ENCODE measurements around the gene KLHL26.
A peak's percentile ranks its signal among the peaks of the same experiment; 100 is the strongest.
"Not testable (repeated sequence)": the region's sequence is repeated elsewhere in the genome, so short reads cannot be mapped to it uniquely, and the experiment has no call there.

The KLHL26 gene

DNA sequence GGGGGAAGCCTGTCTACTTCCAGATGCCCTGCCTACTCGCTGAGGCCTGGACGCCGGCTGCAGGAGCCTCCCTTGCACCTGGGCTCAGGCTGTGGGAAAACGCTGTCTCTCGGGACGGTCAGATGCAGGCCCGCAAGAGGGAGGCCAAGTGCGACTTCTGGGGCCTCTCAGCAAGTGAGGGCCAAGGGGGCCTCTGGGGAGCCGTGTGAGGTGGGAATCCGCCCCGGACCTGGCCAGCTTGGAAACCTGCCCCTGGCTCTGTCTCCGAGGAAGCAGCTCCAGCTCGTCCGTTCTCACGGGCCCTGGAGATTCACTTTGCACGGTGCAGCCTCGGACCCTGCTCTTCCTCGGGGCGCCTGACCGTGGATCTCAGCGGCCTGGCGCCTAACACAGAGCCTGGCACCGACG, 35.2 kb downstream of the KLHL26 start:
- peaks cover 21% of the 10 kb centered on the region for H3K36me3 ChIP-seq (ENCODE audit: insufficient read depth, low read length)
- H3K27ac ChIP-seq (ENCODE audit: low read depth, low read length): peak overlapping the region; percentile 4
- no peak overlapping the region for H3K9ac ChIP-seq (ENCODE audit: low read length)

DNA sequence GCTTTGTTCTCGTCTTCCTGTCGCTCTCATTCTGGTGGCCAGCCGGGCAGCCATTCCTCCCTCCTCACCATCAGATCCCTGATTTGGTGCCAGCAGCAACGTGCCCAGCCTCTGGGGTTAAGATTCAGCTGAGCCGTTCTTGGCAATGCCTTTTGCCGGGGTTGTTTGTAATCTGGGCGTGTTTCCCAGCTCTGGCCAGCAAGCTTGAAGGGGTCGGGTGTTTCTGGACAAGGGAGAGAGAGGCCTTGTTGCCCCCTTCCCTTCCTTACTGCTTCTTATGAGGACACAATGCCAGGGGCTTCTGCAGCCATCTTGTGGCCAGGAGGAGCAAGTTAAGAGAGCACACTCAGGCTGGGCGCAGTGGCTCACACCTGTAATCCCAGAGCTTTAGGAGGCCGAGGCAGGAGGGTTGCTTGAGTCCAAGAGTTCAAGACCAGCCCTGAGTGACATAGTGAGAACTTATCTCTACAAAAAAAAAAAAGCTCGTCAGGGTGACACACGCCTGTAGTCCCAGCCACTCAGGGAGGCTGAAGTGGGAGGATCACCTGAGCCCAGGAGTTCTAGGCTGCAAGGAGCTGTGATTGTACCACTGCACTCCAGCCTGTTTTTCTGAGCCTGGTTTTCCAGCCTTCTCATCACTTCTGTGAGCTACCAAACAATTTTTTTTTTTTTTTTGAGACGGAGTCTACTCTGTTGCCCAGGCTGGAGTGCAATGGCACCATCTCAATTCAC, 35.9 kb downstream of the KLHL26 start:
- H3K9me3 ChIP-seq (ENCODE audit: low read length): no peaks in the 10 kb centered on the region
- H3K36me3 ChIP-seq (ENCODE audit: insufficient read depth, low read length): peaks cover 15% of the 10 kb centered on the region
- peaks cover 33% of the 10 kb centered on the region for H3K4me1 ChIP-seq (ENCODE audit: insufficient read depth, low read length)
- H3K4me3 ChIP-seq (ENCODE audit: low read depth in 1 of 2, low read length in 2 of 2): no peak overlapping the region
- H3K27ac ChIP-seq (ENCODE audit: low read depth, low read length): peak overlapping the region; percentile 4
- no peaks in the 10 kb centered on the region for H3K27me3 ChIP-seq (ENCODE audit: control insufficient read depth in 1 of 2, insufficient read depth in 2 of 2, low read length in 2 of 2)
- H3K9ac ChIP-seq (ENCODE audit: low read length): no peak overlapping the region

More for the DNA sequence above, 35.2 kb downstream of the KLHL26 start:
- Histone ChIP-seq H3K9me3 (ENCODE audit: low read length) (no peaks in the 10 kb centered on the region), H3K4me1 (ENCODE audit: insufficient read depth, low read length) (peaks cover 32% of the 10 kb centered on the region), H3K4me3 (ENCODE audit: low read depth in 1 of 2, low read length in 2 of 2) (no peak overlapping the region), H3K27me3 (ENCODE audit: control insufficient read depth in 1 of 2, insufficient read depth in 2 of 2, low read length in 2 of 2) (no peaks in the 10 kb centered on the region)

- no peaks in the 10 kb centered on the region for H3K9me3 ChIP-seq (ENCODE audit: low read length)
- peaks cover 2% of the 10 kb centered on the region for H3K36me3 ChIP-seq (ENCODE audit: insufficient read depth, low read length)
- no peak overlapping the region for H3K9ac ChIP-seq (ENCODE audit: low read length)
- no peak overlapping the region for H3K27ac ChIP-seq (ENCODE audit: low read depth, low read length)
- peaks cover 42% of the 10 kb centered on the region for H3K4me1 ChIP-seq (ENCODE audit: insufficient read depth, low read length)
- no peak overlapping the region for H3K4me3 ChIP-seq (ENCODE audit: low read depth in 1 of 2, low read length in 2 of 2)
- no peaks in the 10 kb centered on the region for H3K27me3 ChIP-seq (ENCODE audit: control insufficient read depth in 1 of 2, insufficient read depth in 2 of 2, low read length in 2 of 2)
These were observed 37.8 kb downstream of the KLHL26 start for GRCh38 chr19:18674616-18675015.

DNA sequence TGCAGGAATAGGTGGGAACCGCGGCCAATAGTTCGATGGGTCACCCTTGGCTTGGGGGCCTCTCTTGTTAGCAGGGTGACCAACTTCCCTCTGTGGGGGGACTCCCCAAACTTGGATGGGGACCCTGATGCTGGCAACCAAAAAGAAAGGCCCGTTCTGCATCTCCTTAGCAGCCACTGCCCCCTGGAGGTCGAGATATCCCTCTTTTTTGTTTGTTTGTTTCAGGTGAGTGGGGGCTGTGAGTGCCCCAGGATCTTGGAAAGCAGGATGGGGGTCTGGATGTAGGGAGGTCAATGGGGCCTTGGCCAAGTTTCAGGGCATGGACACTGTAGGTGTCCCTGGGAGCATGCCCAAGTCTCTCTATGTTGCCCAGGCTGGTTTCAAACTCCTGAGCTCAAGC, 39.0 kb downstream of the KLHL26 start:
- Histone ChIP-seq H3K9me3 (ENCODE audit: low read length) (no peaks in the 10 kb centered on the region), H3K36me3 (ENCODE audit: insufficient read depth, low read length) (no peaks in the 10 kb centered on the region), H3K27ac (ENCODE audit: low read depth, low read length) (peak overlapping the region; percentile 3), H3K4me1 (ENCODE audit: insufficient read depth, low read length) (peaks cover 42% of the 10 kb centered on the region), H3K4me3 (ENCODE audit: low read depth in 1 of 2, low read length in 2 of 2) (no peak overlapping the region), H3K27me3 (ENCODE audit: control insufficient read depth in 1 of 2, insufficient read depth in 2 of 2, low read length in 2 of 2) (no peaks in the 10 kb centered on the region), H3K9ac (ENCODE audit: low read length) (no peak overlapping the region)

DNA sequence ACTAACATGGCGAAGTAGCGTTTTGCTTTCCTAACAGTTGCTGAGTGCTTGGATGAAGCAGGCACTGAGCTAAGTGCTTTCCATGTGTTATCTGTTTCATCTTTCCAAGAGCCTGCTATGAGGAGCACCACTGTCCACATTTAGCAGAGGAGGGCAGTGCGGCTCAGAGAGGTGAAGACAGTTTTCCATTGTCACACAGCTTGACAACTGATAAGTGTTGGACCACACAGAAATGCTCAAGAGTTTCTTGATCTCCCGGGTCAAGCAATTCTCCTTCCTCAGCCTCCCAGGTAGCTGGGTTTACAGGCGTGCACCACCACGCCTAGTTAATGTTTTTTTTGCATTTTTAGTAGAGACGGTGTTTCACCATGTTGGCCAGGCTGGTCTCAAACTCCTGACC, 39.9 kb downstream of the KLHL26 start:
- Histone ChIP-seq H3K27ac (ENCODE audit: low read depth, low read length) (no peak overlapping the region), H3K36me3 (ENCODE audit: insufficient read depth, low read length) (no peaks in the 10 kb centered on the region), H3K9ac (ENCODE audit: low read length) (no peak overlapping the region), H3K9me3 (ENCODE audit: low read length) (no peaks in the 10 kb centered on the region), H3K27me3 (ENCODE audit: control insufficient read depth in 1 of 2, insufficient read depth in 2 of 2, low read length in 2 of 2) (no peaks in the 10 kb centered on the region), H3K4me1 (ENCODE audit: insufficient read depth, low read length) (peaks cover 41% of the 10 kb centered on the region), H3K4me3 (ENCODE audit: low read depth in 1 of 2, low read length in 2 of 2) (no peak overlapping the region)

DNA sequence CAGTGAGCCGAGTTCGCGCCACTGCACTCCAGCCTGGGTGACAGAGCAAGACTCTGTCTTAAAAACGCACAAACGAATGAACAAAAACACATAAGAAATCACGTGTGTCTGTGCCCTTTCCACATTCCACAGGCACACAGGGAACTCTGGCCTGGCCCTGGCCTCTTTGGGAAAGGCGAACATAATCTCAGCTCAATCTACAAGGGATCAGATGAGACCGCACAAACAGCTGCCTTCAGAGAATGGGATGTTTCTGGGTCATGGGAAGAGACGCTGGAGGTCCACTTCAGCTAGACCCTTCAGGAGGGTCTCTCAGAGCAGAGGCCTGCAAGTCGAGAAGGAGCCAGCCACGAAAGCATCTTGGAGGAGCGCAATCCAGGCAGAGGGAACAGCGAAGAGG, 40.3 kb downstream of the KLHL26 start:
- Histone ChIP-seq H3K27me3 (ENCODE audit: control insufficient read depth in 1 of 2, insufficient read depth in 2 of 2, low read length in 2 of 2) (no peaks in the 10 kb centered on the region), H3K9me3 (ENCODE audit: low read length) (no peaks in the 10 kb centered on the region), H3K4me1 (ENCODE audit: insufficient read depth, low read length) (peaks cover 36% of the 10 kb centered on the region), H3K27ac (ENCODE audit: low read depth, low read length) (no peak overlapping the region), H3K4me3 (ENCODE audit: low read depth in 1 of 2, low read length in 2 of 2) (no peak overlapping the region), H3K36me3 (ENCODE audit: insufficient read depth, low read length) (no peaks in the 10 kb centered on the region), H3K9ac (ENCODE audit: low read length) (no peak overlapping the region)

- H3K4me3 ChIP-seq (ENCODE audit: low read depth in 1 of 2, low read length in 2 of 2); H3K36me3 ChIP-seq (ENCODE audit: insufficient read depth, low read length); H3K9ac ChIP-seq (ENCODE audit: low read length); H3K27me3 ChIP-seq (ENCODE audit: control insufficient read depth in 1 of 2, insufficient read depth in 2 of 2, low read length in 2 of 2); H3K27ac ChIP-seq (ENCODE audit: low read depth, low read length); H3K9me3 ChIP-seq (ENCODE audit: low read length): not testable (repeated sequence)
- peaks cover 26% of the 10 kb centered on the region for H3K4me1 ChIP-seq (ENCODE audit: insufficient read depth, low read length)
These were observed 43.3 kb downstream of the KLHL26 start for GRCh38 chr19:18680148-18680547.

GRCh38 chr19:18682807-18683108, 45.9 kb downstream of the KLHL26 start:
- Histone ChIP-seq H3K27me3 (ENCODE audit: control insufficient read depth in 1 of 2, insufficient read depth in 2 of 2, low read length in 2 of 2) (no peaks in the 10 kb centered on the region), H3K27ac (ENCODE audit: low read depth, low read length) (no peak overlapping the region), H3K36me3 (ENCODE audit: insufficient read depth, low read length) (no peaks in the 10 kb centered on the region), H3K4me3 (ENCODE audit: low read depth in 1 of 2, low read length in 2 of 2) (peak overlapping the region; percentile 50 to 55), H3K9ac (ENCODE audit: low read length) (no peak overlapping the region), H3K4me1 (ENCODE audit: insufficient read depth, low read length) (peaks cover 25% of the 10 kb centered on the region), H3K9me3 (ENCODE audit: low read length) (no peaks in the 10 kb centered on the region)

GRCh38 chr19:18683109-18683957, 46.5 kb downstream of the KLHL26 start, which contains the start of gene CRTC1:
Gene CRTC1 (plus strand): TSS chr19:18683680. CDS start chr19:18683703, 23 bp downstream.
- peak within 1 kb of the TSS; percentile 50 to 68 for H3K4me3 ChIP-seq (ENCODE audit: low read depth in 1 of 2, low read length in 2 of 2)
- H3K9me3 ChIP-seq (ENCODE audit: low read length): no peaks in the 10 kb centered on the region
- H3K36me3 ChIP-seq (ENCODE audit: insufficient read depth, low read length): no peaks in the 10 kb centered on the region
- peaks cover 19% of the 10 kb centered on the region for H3K4me1 ChIP-seq (ENCODE audit: insufficient read depth, low read length)
- peak within 1 kb of the TSS; percentile 53 for H3K9ac ChIP-seq (ENCODE audit: low read length)
- no peaks in the 10 kb centered on the region for H3K27me3 ChIP-seq (ENCODE audit: control insufficient read depth in 1 of 2, insufficient read depth in 2 of 2, low read length in 2 of 2)
- H3K27ac ChIP-seq (ENCODE audit: low read depth, low read length): peak within 1 kb of the TSS; percentile 88

- no peaks in the 10 kb centered on the region for H3K9me3 ChIP-seq (ENCODE audit: low read length)
- H3K36me3 ChIP-seq (ENCODE audit: insufficient read depth, low read length): no peaks in the 10 kb centered on the region
- peak overlapping the region; percentile 19 for H3K27ac ChIP-seq (ENCODE audit: low read depth, low read length)
- H3K9ac ChIP-seq (ENCODE audit: low read length): peak overlapping the region; percentile 53
- H3K4me3 ChIP-seq (ENCODE audit: low read depth in 1 of 2, low read length in 2 of 2): peak overlapping the region; percentile 47 to 68
- no peaks in the 10 kb centered on the region for H3K27me3 ChIP-seq (ENCODE audit: control insufficient read depth in 1 of 2, insufficient read depth in 2 of 2, low read length in 2 of 2)
- peaks cover 16% of the 10 kb centered on the region for H3K4me1 ChIP-seq (ENCODE audit: insufficient read depth, low read length)
These were observed 47.3 kb downstream of the KLHL26 start for GRCh38 chr19:18683958-18684641.

GRCh38 chr19:18684642-18684993, 47.8 kb downstream of the KLHL26 start:
- no peaks in the 10 kb centered on the region for H3K36me3 ChIP-seq (ENCODE audit: insufficient read depth, low read length)
- peaks cover 16% of the 10 kb centered on the region for H3K4me1 ChIP-seq (ENCODE audit: insufficient read depth, low read length)
- peak overlapping the region in 1 of 2 donors; percentile 68 for H3K4me3 ChIP-seq (ENCODE audit: low read depth in 1 of 2, low read length in 2 of 2)
- H3K27ac ChIP-seq (ENCODE audit: low read depth, low read length): peak overlapping the region; percentile 19
- no peaks in the 10 kb centered on the region for H3K27me3 ChIP-seq (ENCODE audit: control insufficient read depth in 1 of 2, insufficient read depth in 2 of 2, low read length in 2 of 2)
- no peaks in the 10 kb centered on the region for H3K9me3 ChIP-seq (ENCODE audit: low read length)
- H3K9ac ChIP-seq (ENCODE audit: low read length): no peak overlapping the region
